Immature natural killer cell (primary cell): Measurements from ENCODE around the gene LIMA1. TPM values are rescaled to one million over a fixed set of nuclear protein-coding genes. Genes with fewer than 3 reads are reported as not detected.

Experiments
- DNase-seq, 3 donors: peaks; one replicate each; pipeline ENCODE4 v3.0.0; 2022; ENCODE audit warnings: mixed read lengths in 1 of 3
- H3K27ac Mint-ChIP-seq, 6 donors: one replicate each; pipeline ENCODE4 v1.8.0; 2020; ENCODE audit warnings: mixed read lengths in 6 of 6, mild to moderate bottlenecking in 5 of 6, inconsistent platforms in 4 of 6, moderate library complexity in 3 of 6
- H3K27me3 Mint-ChIP-seq, 3 donors: one replicate each; pipeline ENCODE4 v1.8.0; 2020 to 2021; ENCODE audit warnings: low read depth in 3 of 3, mild to moderate bottlenecking in 3 of 3, mixed read lengths in 3 of 3, moderate library complexity in 3 of 3, inconsistent platforms in 1 of 3
- H3K36me3 Mint-ChIP-seq, 3 donors: one replicate each; pipeline ENCODE4 v1.8.0; 2020; ENCODE audit warnings: mixed read lengths in 3 of 3, inconsistent platforms in 2 of 3, mild to moderate bottlenecking in 2 of 3
- H3K4me1 Mint-ChIP-seq, 2 donors: one replicate each; pipeline ENCODE4 v1.8.0; 2020; ENCODE audit warnings: inconsistent platforms in 2 of 2, mild to moderate bottlenecking in 2 of 2, mixed read lengths in 2 of 2, moderate library complexity in 1 of 2
- H3K4me3 Mint-ChIP-seq, 5 donors: one replicate each; pipeline ENCODE4 v1.8.0; 2020; ENCODE audit warnings: mild to moderate bottlenecking in 5 of 5, mixed read lengths in 5 of 5, inconsistent platforms in 3 of 5, moderate library complexity in 3 of 5
- H3K9me3 Mint-ChIP-seq, 6 donors: one replicate each; pipeline ENCODE4 v1.8.0; 2020; ENCODE audit warnings: mild to moderate bottlenecking in 6 of 6, mixed read lengths in 6 of 6, inconsistent platforms in 4 of 6, moderate library complexity in 3 of 6
- polyA plus RNA-seq, 3 donors: library from polyadenylated mRNA; unstranded; fragments of 300-500 nt; fragmentation: Illumina TruSeq; gene quantifications; one replicate each; pipeline ENCODE4 v1.2.3, GENCODE V29; 2021

Gene LIMA1
- polyA plus RNA-seq, 3 donors from 2014 or later, result 4.8 to 10.0 (median 7.0) TPM

DNA sequence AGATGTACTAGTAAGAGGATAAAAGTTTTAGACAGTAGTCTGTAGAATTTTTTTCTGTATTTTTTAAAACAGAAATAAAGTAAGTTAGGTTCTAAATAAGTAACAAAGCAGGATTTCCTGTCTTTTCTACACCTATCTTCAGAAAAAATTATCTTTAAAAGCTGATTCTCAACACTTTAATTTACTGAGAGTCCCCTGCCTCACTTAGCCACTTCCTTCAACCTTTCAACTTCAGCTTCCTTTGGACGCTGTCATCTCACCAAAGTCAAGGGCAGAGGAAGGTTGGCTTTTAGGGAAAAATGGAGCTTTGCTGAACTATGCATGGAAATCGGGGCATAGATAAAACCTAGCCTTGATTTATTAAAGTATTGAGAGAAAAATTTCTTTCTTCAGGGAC is 71.3 kb downstream of the LIMA1 start:
- H3K27me3 Mint-ChIP-seq, result peaks cover 0 to 2% (median 0%) of the 10 kb centered on the region in 3 donors
- H3K4me1 Mint-ChIP-seq, result peaks cover 24 to 44% of the 10 kb centered on the region in 2 donors
- H3K9me3 Mint-ChIP-seq, result no peaks in the 10 kb centered on the region

DNA sequence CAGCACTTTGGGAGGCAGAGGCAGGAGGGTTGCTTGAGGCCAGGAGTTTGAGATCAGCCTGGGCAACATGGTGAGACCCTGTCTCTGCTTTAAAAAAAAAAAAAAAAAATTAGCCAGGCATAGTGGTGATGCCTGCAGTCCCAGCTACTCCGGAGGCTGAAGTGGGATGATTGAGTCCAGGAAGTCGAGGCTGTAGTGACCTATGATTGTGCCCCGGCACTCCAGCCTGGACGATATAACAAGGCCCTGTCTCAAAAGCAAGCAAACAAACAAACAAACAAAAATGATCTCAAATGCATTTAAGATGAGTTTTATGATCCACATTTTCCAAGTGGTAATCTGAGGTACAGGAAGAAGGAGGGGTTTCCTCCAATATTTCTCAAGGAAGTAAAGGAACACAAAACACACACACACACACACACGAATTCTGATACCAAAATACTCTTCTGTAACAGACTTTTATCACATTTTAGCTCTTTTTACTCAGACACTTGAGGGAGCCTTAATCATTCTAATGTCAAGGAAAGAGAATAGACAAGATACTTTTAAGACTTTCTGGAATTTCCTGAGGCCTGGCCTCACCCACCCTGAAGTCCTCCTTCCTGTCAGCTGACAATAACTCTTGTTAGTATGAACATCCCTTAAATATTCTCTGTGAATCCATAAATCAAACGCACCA is 71.8 kb downstream of the LIMA1 start:
- DNase-seq, result no peak
- no peaks in the 10 kb centered on the region for H3K9me3 Mint-ChIP-seq
- H3K27ac Mint-ChIP-seq, result peak overlapping the region; percentile 79 to 95 (median 90)
- H3K4me1 Mint-ChIP-seq, result peaks cover 23 to 44% of the 10 kb centered on the region in 2 donors
- peaks cover 0 to 2% (median under 1%) of the 10 kb centered on the region in 3 donors for H3K27me3 Mint-ChIP-seq
- peaks cover under 1 to 4% (median 3%) of the 10 kb centered on the region in 3 donors for H3K36me3 Mint-ChIP-seq
- H3K4me3 Mint-ChIP-seq, result peak overlapping the region; percentile 56 to 71 (median 64)

More for the DNA sequence above, 71.3 kb downstream of the LIMA1 start:
- peak overlapping the region; percentile 79 to 95 (median 90) for H3K27ac Mint-ChIP-seq
- no peak for DNase-seq
- H3K36me3 Mint-ChIP-seq, result peaks cover 0 to 4% (median 3%) of the 10 kb centered on the region in 3 donors
- peak overlapping the region; percentile 56 to 71 (median 64) for H3K4me3 Mint-ChIP-seq

DNA sequence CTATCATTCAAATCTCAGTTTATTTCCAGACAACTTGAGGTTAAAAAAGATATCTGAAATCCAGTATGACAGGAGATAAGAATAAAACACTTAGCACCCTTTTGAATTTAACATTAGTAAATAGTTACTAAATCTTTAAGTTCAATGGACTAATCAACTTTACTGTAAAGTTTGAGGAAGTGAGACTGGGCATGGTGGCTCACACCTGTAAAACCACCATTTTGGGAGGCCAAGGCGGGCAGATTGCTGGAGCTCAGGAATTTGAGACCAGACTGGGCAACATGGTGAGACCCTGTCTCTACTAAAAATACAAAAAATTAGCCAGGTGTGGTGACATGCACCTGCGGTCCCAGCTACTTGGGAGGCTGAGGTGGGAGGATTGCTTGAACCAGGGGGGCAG is 75.9 kb downstream of the LIMA1 start:
- Mint-ChIP-seq H3K36me3 (peaks cover 4 to 24% (median 12%) of the 10 kb centered on the region in 3 donors), H3K27ac (no peak overlapping the region), H3K9me3 (no peaks in the 10 kb centered on the region), H3K4me3 (no peak overlapping the region), H3K4me1 (peaks cover 17 to 18% of the 10 kb centered on the region in 2 donors), H3K27me3 (peaks cover 0 to 2% (median 2%) of the 10 kb centered on the region in 3 donors)
- no peak for DNase-seq

DNA sequence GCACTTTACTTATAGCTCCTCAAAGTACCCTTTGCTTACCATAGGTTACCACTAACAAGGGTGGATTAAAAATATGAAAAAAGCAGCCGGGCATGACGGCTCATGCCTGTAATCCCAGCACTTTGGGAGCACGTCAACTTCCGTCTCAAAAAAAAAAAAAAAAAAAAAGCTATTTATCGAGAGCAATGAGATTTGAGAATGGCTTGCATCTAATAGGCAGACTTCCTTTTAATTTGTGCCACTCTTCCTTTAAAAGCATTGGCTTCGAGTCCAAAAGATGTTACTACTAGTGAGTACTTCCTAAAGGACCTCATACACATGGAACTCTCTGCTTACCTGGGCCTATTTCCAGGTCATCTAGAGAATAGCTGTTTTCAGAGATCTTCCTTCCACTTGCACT is 77.7 kb downstream of the LIMA1 start:
- Mint-ChIP-seq H3K4me3 (no peak overlapping the region), H3K9me3 (no peaks in the 10 kb centered on the region), H3K4me1 (peaks cover 3 to 4% of the 10 kb centered on the region in 2 donors), H3K36me3 (peaks cover 4 to 32% (median 15%) of the 10 kb centered on the region in 3 donors), H3K27ac (no peak overlapping the region), H3K27me3 (peaks cover 0 to 2% (median under 1%) of the 10 kb centered on the region in 3 donors)
- no peak for DNase-seq

- DNase-seq, result no peak
- H3K27ac Mint-ChIP-seq, result no peak overlapping the region
- peaks cover 12 to 43% (median 24%) of the 10 kb centered on the region in 3 donors for H3K36me3 Mint-ChIP-seq
- H3K4me1 Mint-ChIP-seq, result no peaks in the 10 kb centered on the region
- no peak overlapping the region for H3K4me3 Mint-ChIP-seq
- peaks cover 0 to 2% (median 0%) of the 10 kb centered on the region in 3 donors for H3K27me3 Mint-ChIP-seq
- no peaks in the 10 kb centered on the region for H3K9me3 Mint-ChIP-seq
Observed at GRCh38 chr12:50203691-50204090, 79.6 kb downstream of the LIMA1 start.

GRCh38 chr12:50201987-50202521 is 81.3 kb downstream of the LIMA1 start:
- no peaks in the 10 kb centered on the region for H3K9me3 Mint-ChIP-seq
- peaks cover 0 to 2% (median 0%) of the 10 kb centered on the region in 3 donors for H3K27me3 Mint-ChIP-seq
- H3K4me3 Mint-ChIP-seq, result no peak overlapping the region
- H3K27ac Mint-ChIP-seq, result no peak overlapping the region
- peaks cover 15 to 46% (median 27%) of the 10 kb centered on the region in 3 donors for H3K36me3 Mint-ChIP-seq
- H3K4me1 Mint-ChIP-seq, result no peaks in the 10 kb centered on the region
- no peak for DNase-seq

DNA sequence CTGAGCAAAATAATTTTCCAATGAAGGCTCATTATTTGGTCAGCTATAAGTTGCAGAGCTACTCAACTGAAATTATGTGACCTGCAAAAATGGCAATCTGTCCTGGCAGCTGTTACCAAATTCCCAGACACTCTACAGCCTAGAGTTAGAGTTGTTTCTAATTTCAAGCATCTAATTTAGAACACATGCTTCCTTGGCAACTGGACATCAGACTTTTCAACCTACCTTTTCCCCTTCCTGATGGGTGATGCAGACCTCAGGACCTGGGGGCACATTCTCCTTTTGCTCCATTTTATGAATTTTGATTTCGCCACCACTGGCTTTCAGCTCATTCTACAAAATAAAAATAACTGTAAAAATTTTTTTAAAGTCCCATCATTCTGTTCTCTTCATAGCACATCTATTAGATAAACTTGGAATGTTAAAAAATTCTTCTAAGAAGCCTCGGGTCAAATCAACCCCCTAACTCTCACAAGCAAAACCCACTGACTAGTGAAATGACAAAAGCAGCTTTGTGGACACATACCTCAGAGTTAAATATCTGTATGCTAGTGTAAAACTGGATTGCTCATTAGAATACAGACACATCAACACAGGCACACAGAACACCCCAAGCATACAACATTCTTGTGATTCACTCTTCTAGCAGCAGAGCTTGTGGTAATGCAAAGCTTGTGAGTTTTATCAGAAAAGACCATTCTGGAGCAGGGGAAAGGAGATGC is 82.6 kb downstream of the LIMA1 start:
- Mint-ChIP-seq H3K27ac (no peak overlapping the region), H3K4me3 (no peak overlapping the region), H3K4me1 (no peaks in the 10 kb centered on the region), H3K27me3 (no peaks in the 10 kb centered on the region), H3K36me3 (peaks cover 22 to 46% (median 23%) of the 10 kb centered on the region in 3 donors), H3K9me3 (no peaks in the 10 kb centered on the region)
- no peak for DNase-seq

GRCh38 chr12:50198829-50199228 is 84.5 kb downstream of the LIMA1 start:
- Mint-ChIP-seq H3K27me3 (no peaks in the 10 kb centered on the region), H3K4me1 (no peaks in the 10 kb centered on the region), H3K9me3 (no peaks in the 10 kb centered on the region), H3K36me3 (peaks cover 18 to 30% (median 23%) of the 10 kb centered on the region in 3 donors), H3K4me3 (no peak overlapping the region), H3K27ac (no peak overlapping the region)
- no peak for DNase-seq

DNA sequence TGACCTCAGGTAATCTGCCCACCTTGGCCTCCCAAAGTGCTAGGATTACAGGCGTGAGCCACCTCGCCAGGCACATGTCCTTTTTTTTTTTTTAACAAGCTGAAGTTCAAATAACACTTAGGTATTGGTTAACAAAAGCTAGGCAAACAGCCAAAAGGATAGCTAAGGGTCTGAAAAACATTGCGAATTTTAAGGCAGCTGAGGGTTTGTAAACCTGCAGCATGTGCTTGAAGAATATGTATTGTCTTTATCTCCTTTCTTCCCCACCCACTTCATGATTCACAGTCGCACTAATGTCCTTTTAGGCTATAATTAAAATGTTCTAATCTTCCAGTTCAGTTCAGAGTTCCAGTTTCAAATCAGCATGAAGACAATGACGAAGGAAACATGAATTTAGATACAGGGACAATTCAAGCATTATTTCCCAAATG is 86.0 kb downstream of the LIMA1 start:
- Mint-ChIP-seq H3K9me3 (no peaks in the 10 kb centered on the region), H3K4me1 (no peaks in the 10 kb centered on the region), H3K27me3 (no peaks in the 10 kb centered on the region), H3K36me3 (peaks cover 22 to 30% (median 26%) of the 10 kb centered on the region in 3 donors), H3K4me3 (no peak overlapping the region), H3K27ac (no peak overlapping the region)
- no peak for DNase-seq

DNA sequence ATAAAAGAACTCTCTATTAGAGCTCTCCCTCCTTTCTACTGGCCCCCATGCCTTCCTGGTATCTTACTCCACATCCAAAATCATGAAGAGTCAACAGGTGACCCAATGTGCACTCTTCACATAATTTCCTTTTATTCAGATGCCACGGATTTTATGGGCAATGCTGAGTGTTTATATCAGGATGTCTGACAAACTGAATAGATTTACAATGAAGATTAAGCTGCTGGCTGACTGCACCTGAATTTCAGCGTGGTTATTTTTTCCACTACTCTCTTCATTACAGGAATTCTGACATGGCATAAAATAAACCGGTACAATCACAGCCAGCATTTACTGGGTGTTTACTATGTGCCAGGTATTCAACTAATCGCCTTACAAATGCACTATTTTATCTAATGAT is 86.8 kb downstream of the LIMA1 start:
- no peaks in the 10 kb centered on the region for H3K4me1 Mint-ChIP-seq
- H3K4me3 Mint-ChIP-seq, result no peak overlapping the region
- H3K36me3 Mint-ChIP-seq, result peaks cover 24 to 29% (median 25%) of the 10 kb centered on the region in 3 donors
- H3K9me3 Mint-ChIP-seq, result no peaks in the 10 kb centered on the region
- DNase-seq, result no peak
- H3K27me3 Mint-ChIP-seq, result no peaks in the 10 kb centered on the region
- H3K27ac Mint-ChIP-seq, result peak overlapping the region in 1 of 6 donors; percentile 31

- Mint-ChIP-seq H3K36me3 (peaks cover 21 to 29% (median 23%) of the 10 kb centered on the region in 3 donors), H3K4me3 (no peak overlapping the region)
Observed at GRCh38 chr12:50195832-50196231, 87.5 kb downstream of the LIMA1 start.

GRCh38 chr12:50192908-50193307 is 90.4 kb downstream of the LIMA1 start:
- Mint-ChIP-seq H3K27me3 (no peaks in the 10 kb centered on the region), H3K9me3 (no peaks in the 10 kb centered on the region), H3K36me3 (peaks cover 13 to 29% (median 13%) of the 10 kb centered on the region in 3 donors), H3K4me1 (no peaks in the 10 kb centered on the region), H3K4me3 (no peak overlapping the region), H3K27ac (no peak overlapping the region)
- no peak for DNase-seq

More at GRCh38 chr12:50195832-50196231, 87.5 kb downstream of the LIMA1 start:
- Mint-ChIP-seq H3K9me3 (no peaks in the 10 kb centered on the region), H3K27me3 (no peaks in the 10 kb centered on the region), H3K4me1 (no peaks in the 10 kb centered on the region), H3K27ac (no peak overlapping the region)
- DNase-seq, result no peak

GRCh38 chr12:50192236-50192635 is 91.1 kb downstream of the LIMA1 start:
- H3K27ac Mint-ChIP-seq, result no peak overlapping the region
- H3K36me3 Mint-ChIP-seq, result peaks cover 13 to 31% (median 13%) of the 10 kb centered on the region in 3 donors
- DNase-seq, result no peak
- no peaks in the 10 kb centered on the region for H3K9me3 Mint-ChIP-seq
- H3K4me1 Mint-ChIP-seq, result no peaks in the 10 kb centered on the region
- H3K4me3 Mint-ChIP-seq, result no peak overlapping the region
- no peaks in the 10 kb centered on the region for H3K27me3 Mint-ChIP-seq

DNA sequence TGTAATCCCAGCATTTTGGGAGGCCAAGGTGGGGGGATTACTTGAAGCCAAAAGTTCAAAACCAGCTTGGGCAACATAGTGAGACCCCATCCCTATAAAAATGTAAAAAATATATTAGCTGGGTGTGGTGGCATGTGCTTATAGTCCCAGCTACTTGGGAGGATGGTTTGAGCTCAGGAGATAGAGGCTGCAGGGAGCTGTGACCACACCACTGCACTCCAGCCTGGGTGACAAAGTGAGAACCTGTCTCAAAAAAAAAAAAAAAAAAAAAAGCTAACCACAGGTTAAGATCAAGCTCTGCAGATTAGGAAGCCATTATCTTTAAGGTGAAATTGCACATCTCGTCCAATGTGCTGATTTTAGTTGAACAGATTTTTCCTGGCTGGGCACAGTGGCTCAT is 92.5 kb downstream of the LIMA1 start:
- Mint-ChIP-seq H3K27ac (no peak overlapping the region), H3K9me3 (no peaks in the 10 kb centered on the region), H3K27me3 (no peaks in the 10 kb centered on the region), H3K4me3 (no peak overlapping the region), H3K36me3 (peaks cover 13 to 24% (median 13%) of the 10 kb centered on the region in 3 donors), H3K4me1 (no peaks in the 10 kb centered on the region)
- DNase-seq, result no peak
